GM21576 (cell line): ENCODE measurements around the gene TET3.
"Not testable (repeated sequence)": the region's sequence is repeated elsewhere in the genome, so short reads cannot be mapped to it uniquely, and the experiment has no call there.

Experiments
- ATAC-seq: cut with Tn5 transposase; IDR thresholded peaks from one replicate; pipeline ENCODE4 v1.9.1; 2021; ENCODE audit warnings: mild to moderate bottlenecking, moderate library complexity; ENCODE audit not compliant: unreplicated experiment

TET3 gene

GRCh38 chr2:73984203-73984921 lies at the start of gene TET3:
TSS of gene TET3 (plus strand) at chr2:73984910. CDS start at chr2:73986404, 1,494 bp downstream.
- ATAC-seq: peak; percentile 28

GRCh38 chr2:73935641-73936040 lies 49.1 kb upstream of the TET3 start:
- no peak for ATAC-seq

- no peak for ATAC-seq
Measured at GRCh38 chr2:73937103-73937885, 47.4 kb upstream of the TET3 start.

- no peak for ATAC-seq
Measured at GRCh38 chr2:73937899-73938298, 46.8 kb upstream of the TET3 start.

- no peak for ATAC-seq
Measured at GRCh38 chr2:73938718-73939352, 45.9 kb upstream of the TET3 start.

- ATAC-seq: no peak
Measured at GRCh38 chr2:73939419-73939818, 45.3 kb upstream of the TET3 start.

- ATAC-seq: not testable (repeated sequence)
Measured at GRCh38 chr2:73940066-73940465, 44.6 kb upstream of the TET3 start.

- no peak for ATAC-seq
Measured at GRCh38 chr2:73942664-73943063, 42.0 kb upstream of the TET3 start.

GRCh38 chr2:73944714-73945113 lies 40.0 kb upstream of the TET3 start:
- no peak for ATAC-seq

GRCh38 chr2:73946215-73946614 lies 38.5 kb upstream of the TET3 start:
- no peak for ATAC-seq

- ATAC-seq: no peak
Measured at GRCh38 chr2:73946666-73947065, 38.0 kb upstream of the TET3 start.

GRCh38 chr2:73947412-73948018 lies 37.2 kb upstream of the TET3 start:
- no peak for ATAC-seq

GRCh38 chr2:73949802-73950201 lies 34.9 kb upstream of the TET3 start:
- ATAC-seq: no peak

- ATAC-seq: no peak
Measured at GRCh38 chr2:73952499-73953446, 31.9 kb upstream of the TET3 start.

GRCh38 chr2:73956218-73956865 lies 28.4 kb upstream of the TET3 start:
- no peak for ATAC-seq

- ATAC-seq: no peak
Measured at GRCh38 chr2:73961274-73961673, 23.4 kb upstream of the TET3 start.

GRCh38 chr2:73961823-73962615 lies 22.7 kb upstream of the TET3 start:
- ATAC-seq: no peak

- ATAC-seq: no peak
Measured at GRCh38 chr2:73962798-73963197, 21.9 kb upstream of the TET3 start.
